HL-60 (cell line): ENCODE measurements around the gene IFIT3.
A peak's percentile ranks its signal among the peaks of the same experiment; 100 is the strongest.

ENCODE experiments used
- DNase-seq, 2 experiments: peaks; one replicate each; pipeline ENCODE4 v3.0.0-alpha.2; 2010 to 2020; ENCODE audit warnings: low read depth in 1 of 2, low spot score in 1 of 2
- H3K27ac ChIP-seq: fragments of 250-450 bp; sonication (Bioruptor Pico); replicated peaks from 2 replicates; pipeline ENCODE4 v1.5.1; 2020; ENCODE audit warnings: mild to moderate bottlenecking, moderate library complexity
- H3K27me3 ChIP-seq: fragments of 250-450 bp; sonication (Bioruptor Pico); 2 replicates; pipeline ENCODE4 v1.5.1; 2021; ENCODE audit warnings: mild to moderate bottlenecking, moderate library complexity; ENCODE audit not compliant: insufficient read depth, poor library complexity, severe bottlenecking
- H3K4me3 ChIP-seq: replicated peaks from 2 replicates; pipeline ENCODE4 v1.5.1; 2011; ENCODE audit warnings: mild to moderate bottlenecking, control low read depth, low read length; ENCODE audit not compliant: insufficient read depth
- CTCF ChIP-seq: IDR thresholded peaks from one replicate; pipeline ENCODE4 v1.5.1; 2011; ENCODE audit warnings: low read length, control low read depth, inconsistent platforms; ENCODE audit not compliant: insufficient read depth
- GABPA ChIP-seq: IDR thresholded peaks from 2 replicates; pipeline ENCODE4 v1.6.1; 2012; ENCODE audit warnings: low read depth
- POLR2AphosphoS5 ChIP-seq: IDR thresholded peaks from 2 replicates; pipeline ENCODE4 v1.6.1; 2012; ENCODE audit warnings: low read depth
- REST ChIP-seq: IDR thresholded peaks from 2 replicates; pipeline ENCODE4 v1.6.1; 2012; ENCODE audit warnings: low read depth; ENCODE audit not compliant: insufficient replicate concordance
- SPI1 ChIP-seq: IDR thresholded peaks from 2 replicates; pipeline ENCODE4 v1.6.1; 2012; ENCODE audit warnings: low read depth, mild to moderate bottlenecking, borderline replicate concordance

Gene IFIT3

GRCh38 chr10:89369156-89370105 lies 41.6 kb downstream of the IFIT3 start:
- DNase-seq: no peak
- TF ChIP-seq SPI1 (no peak), CTCF (peak; percentile 39)
- no peak overlapping the region for H3K27ac ChIP-seq
- H3K4me3 ChIP-seq: no peak overlapping the region
- peaks cover 2% of the 10 kb centered on the region for H3K27me3 ChIP-seq

GRCh38 chr10:89371079-89371478 lies 43.3 kb downstream of the IFIT3 start:
- Histone ChIP-seq H3K4me3 (no peak overlapping the region), H3K27me3 (peaks cover 2% of the 10 kb centered on the region), H3K27ac (no peak overlapping the region)
- TF ChIP-seq SPI1 (no peak), REST (no peak), CTCF (no peak), POLR2AphosphoS5 (no peak), GABPA (no peak)
- DNase-seq: no peak

GRCh38 chr10:89371987-89372386 lies 44.2 kb downstream of the IFIT3 start:
- no peak overlapping the region for H3K4me3 ChIP-seq
- no peak for TF ChIP-seq GABPA
- TF ChIP-seq SPI1: no peak
- no peak for TF ChIP-seq REST
- no peak for TF ChIP-seq CTCF
- TF ChIP-seq POLR2AphosphoS5: no peak
- H3K27me3 ChIP-seq: peaks cover 2% of the 10 kb centered on the region
- no peak overlapping the region for H3K27ac ChIP-seq
- no peak for DNase-seq
